ENCODE results near the gene NELFB. TPM values are rescaled to one million over a fixed set of nuclear protein-coding genes. Genes with fewer than 3 reads are reported as not detected.

Gene NELFB
- total RNA-seq, 2 donors from 2014 or later: 61.6 to 70.3 TPM

- no peak for ATAC-seq
- intact Hi-C loops (cut with DNase I, micrococcal nuclease): loop anchor here in 1 of 2 donors (10.0 kb wide), 1 partner anchor 91 kb away; no protein-coding TSS in a partner anchor
- peak in 1 of 2 donors; percentile 28 for DNase-seq
These were observed 58.3 kb downstream of the NELFB start for GRCh38 chr9:137313326-137313936.

- intact Hi-C loops (cut with DNase I, micrococcal nuclease): loop anchor here in 1 of 2 donors (10.0 kb wide), 1 partner anchor 91 kb away; no protein-coding TSS in a partner anchor
- DNase-seq (peak in 1 of 2 donors; percentile 27), ATAC-seq (no peak)
These were observed 58.9 kb downstream of the NELFB start for GRCh38 chr9:137313956-137314560.

- intact Hi-C loops (cut with DNase I, micrococcal nuclease): loop anchor here in 1 of 2 donors (10.0 kb wide), 1 partner anchor 90 kb away; no protein-coding TSS in a partner anchor
- ATAC-seq (no peak), DNase-seq (peak in 1 of 2 donors; percentile 25)
These were observed 59.7 kb downstream of the NELFB start for GRCh38 chr9:137314561-137315560.

- DNase-seq (no peak), ATAC-seq (no peak)
- intact Hi-C loops (cut with DNase I, micrococcal nuclease): loop anchor here in 1 of 2 donors (10.0 kb wide), 1 partner anchor 89 kb away; no protein-coding TSS in a partner anchor
These were observed 60.5 kb downstream of the NELFB start for GRCh38 chr9:137315581-137316011.

- intact Hi-C loops (cut with DNase I, micrococcal nuclease): loop anchor here in 1 of 2 donors (10.0 kb wide), 1 partner anchor 89 kb away; no protein-coding TSS in a partner anchor
- peak; percentile 38 to 75 for DNase-seq
- ATAC-seq: peak; percentile 33
These were observed 61.2 kb downstream of the NELFB start for GRCh38 chr9:137316012-137316981.

GRCh38 chr9:137317021-137317717 is 62.0 kb downstream of the NELFB start:
- DNase-seq: no peak
- no peak for ATAC-seq
- intact Hi-C loops (cut with DNase I, micrococcal nuclease): loop anchor here in 1 of 2 donors (10.0 kb wide), 1 partner anchor 88 kb away; no protein-coding TSS in a partner anchor

GRCh38 chr9:137317718-137318511 is 62.8 kb downstream of the NELFB start:
- no peak for DNase-seq

GRCh38 chr9:137318602-137319001 is 63.5 kb downstream of the NELFB start:
- intact Hi-C loops (cut with DNase I, micrococcal nuclease): loop anchor here in 1 of 2 donors (10.0 kb wide), 1 partner anchor 86 kb away; no protein-coding TSS in a partner anchor
- DNase-seq: no peak
- no peak for ATAC-seq

More at GRCh38 chr9:137317718-137318511, 62.8 kb downstream of the NELFB start:
- ATAC-seq: no peak
- intact Hi-C loops (cut with DNase I, micrococcal nuclease): loop anchor here in 1 of 2 donors (10.0 kb wide), 1 partner anchor 87 kb away; no protein-coding TSS in a partner anchor

- ATAC-seq: no peak
- DNase-seq: no peak
- intact Hi-C loops (cut with DNase I, micrococcal nuclease): loop anchor here in 1 of 2 donors (10.0 kb wide), 1 partner anchor 86 kb away; no protein-coding TSS in a partner anchor
These were observed 64.0 kb downstream of the NELFB start for GRCh38 chr9:137319011-137319738.

- ATAC-seq (no peak), DNase-seq (no peak)
- intact Hi-C loops (cut with DNase I, micrococcal nuclease): loop anchor here in 1 of 2 donors (10.0 kb wide), 1 partner anchor 85 kb away; no protein-coding TSS in a partner anchor
These were observed 64.8 kb downstream of the NELFB start for GRCh38 chr9:137319739-137320551.

GRCh38 chr9:137320555-137321384 is 65.6 kb downstream of the NELFB start:
- no peak for DNase-seq
- ATAC-seq: no peak
- intact Hi-C loops (cut with DNase I, micrococcal nuclease): no loop called here

- ATAC-seq (no peak), DNase-seq (no peak)
- intact Hi-C loops (cut with DNase I, micrococcal nuclease): no loop called here
These were observed 66.7 kb downstream of the NELFB start for GRCh38 chr9:137321726-137322361.

Data from left colon (tissue), 2 donors.